AG09309 (cell line): ENCODE data around the gene TSSK2.

Experiments used
- DNase-seq: peaks from one replicate; pipeline ENCODE4 v3.0.0-alpha.2; 2010; ENCODE audit warnings: low read depth
- H3K4me3 ChIP-seq: 2 replicates; pipeline ENCODE4 v1.5.1; 2011; ENCODE audit warnings: mild to moderate bottlenecking, low read depth, low read length, moderate library complexity; ENCODE audit not compliant: control insufficient read depth
- TF ChIP-seq, protein P1 (sequence below): IDR thresholded peaks from 2 replicates; pipeline ENCODE4 v1.5.1; 2011; ENCODE audit warnings: mild to moderate bottlenecking, low read depth, low read length, inconsistent platforms; ENCODE audit not compliant: insufficient read depth, control insufficient read depth; ENCODE audit errors: missing control alignments

The TSSK2 gene

DNA sequence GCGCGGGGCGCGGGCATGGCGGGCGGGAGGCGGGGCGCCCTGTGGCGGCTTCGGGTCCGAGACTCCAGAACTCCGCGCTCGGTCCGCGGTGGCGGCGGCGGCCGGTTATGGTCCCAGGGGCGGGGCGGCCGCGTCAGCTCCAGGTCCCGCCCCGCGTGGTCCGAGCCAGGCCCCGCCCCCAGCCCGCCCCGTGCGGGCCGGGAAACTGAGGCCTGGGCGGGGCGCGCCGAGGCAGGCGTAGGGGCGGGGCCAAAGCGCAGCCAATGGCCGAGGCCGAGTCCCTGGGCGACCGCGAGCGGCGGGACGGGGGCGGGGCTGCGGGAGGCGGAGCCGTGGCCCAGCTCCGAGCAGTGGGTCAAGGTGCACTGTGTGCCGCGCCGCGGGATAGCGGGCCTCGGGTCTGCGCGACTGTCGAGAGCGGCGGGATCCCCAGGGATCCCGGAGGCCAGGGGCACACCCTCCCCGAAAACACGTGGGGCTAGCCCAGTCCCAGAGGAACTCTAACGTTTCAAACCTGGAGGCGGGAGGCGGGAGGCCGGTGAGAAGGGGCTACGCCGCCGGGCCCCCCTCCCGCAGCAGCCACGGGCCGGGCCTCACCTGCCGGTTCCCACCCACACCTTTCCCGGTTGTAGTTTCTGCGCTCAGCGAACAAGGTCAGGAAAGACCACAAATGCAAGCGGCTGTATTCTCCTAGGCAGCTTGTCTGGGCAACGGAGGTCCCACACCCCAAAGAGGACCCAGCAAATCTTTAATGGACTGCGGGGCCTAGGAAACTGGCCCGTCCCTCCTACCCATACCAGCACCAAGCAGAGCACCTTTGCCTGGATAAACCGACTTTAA lies 47.8 kb downstream of the TSSK2 start, which contains the start of gene SLC25A1:
Gene SLC25A1 (minus strand): TSS at position 80 of the 840 bp plus-strand sequence. CDS start 63 bp downstream, at position 17.
- DNase-seq = peak; percentile 32
- peak within 1 kb of the TSS; percentile 63 for H3K4me3 ChIP-seq
- TF ChIP-seq, protein P1, sequence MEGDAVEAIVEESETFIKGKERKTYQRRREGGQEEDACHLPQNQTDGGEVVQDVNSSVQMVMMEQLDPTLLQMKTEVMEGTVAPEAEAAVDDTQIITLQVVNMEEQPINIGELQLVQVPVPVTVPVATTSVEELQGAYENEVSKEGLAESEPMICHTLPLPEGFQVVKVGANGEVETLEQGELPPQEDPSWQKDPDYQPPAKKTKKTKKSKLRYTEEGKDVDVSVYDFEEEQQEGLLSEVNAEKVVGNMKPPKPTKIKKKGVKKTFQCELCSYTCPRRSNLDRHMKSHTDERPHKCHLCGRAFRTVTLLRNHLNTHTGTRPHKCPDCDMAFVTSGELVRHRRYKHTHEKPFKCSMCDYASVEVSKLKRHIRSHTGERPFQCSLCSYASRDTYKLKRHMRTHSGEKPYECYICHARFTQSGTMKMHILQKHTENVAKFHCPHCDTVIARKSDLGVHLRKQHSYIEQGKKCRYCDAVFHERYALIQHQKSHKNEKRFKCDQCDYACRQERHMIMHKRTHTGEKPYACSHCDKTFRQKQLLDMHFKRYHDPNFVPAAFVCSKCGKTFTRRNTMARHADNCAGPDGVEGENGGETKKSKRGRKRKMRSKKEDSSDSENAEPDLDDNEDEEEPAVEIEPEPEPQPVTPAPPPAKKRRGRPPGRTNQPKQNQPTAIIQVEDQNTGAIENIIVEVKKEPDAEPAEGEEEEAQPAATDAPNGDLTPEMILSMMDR = no peak

DNA sequence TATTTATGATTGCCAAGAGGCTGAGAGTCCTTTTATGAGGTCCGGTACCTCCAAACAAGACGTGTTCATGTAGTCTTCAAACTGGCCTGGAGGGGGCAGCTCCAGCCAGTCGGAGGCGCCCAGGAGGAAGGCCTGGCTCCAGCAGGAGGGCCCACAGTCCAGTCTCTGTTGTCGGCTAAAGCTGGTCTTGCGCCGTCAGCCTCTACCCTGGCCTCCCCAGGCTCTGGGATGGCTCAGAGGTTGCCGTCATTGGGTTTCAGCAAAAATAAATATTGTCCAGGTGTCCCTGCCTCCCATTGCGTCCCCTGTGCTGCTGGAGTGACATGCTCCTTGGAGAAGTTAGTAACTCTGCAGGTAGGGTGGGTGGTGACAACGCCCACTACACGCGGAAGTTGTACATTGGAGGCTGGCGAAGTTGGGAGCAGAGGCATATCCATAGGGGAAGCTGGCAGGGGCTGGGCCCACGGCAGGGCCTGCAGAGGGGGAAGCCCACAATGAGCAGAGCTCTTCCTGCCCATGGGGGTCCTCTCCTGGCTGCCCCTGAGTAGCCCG lies 48.5 kb downstream of the TSSK2 start:
- TF ChIP-seq, protein P1 = peak; percentile 74
- DNase-seq = peak; percentile 49
- peak overlapping the region; percentile 51 for H3K4me3 ChIP-seq

DNA sequence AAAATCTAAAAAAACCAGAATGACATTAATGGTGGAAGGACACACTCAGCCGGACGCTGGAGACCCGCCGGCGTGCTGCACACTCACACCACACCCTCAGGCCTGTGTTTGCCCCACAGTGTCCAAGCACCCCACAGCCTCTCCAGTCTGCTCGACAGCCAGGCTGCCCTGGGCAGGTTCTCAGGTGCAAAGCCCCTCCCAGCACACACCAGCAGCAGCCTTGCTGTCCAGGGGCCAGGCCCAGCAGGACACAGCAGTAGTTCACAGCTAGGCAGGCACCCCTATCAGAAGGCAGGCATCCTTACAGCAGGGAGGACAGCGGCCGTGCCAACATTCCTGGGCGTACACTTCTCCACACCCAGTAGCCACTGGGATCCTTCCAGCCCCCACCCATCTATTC lies 49.1 kb downstream of the TSSK2 start:
- TF ChIP-seq, protein P1 = no peak
- no peak for DNase-seq
- no peak overlapping the region for H3K4me3 ChIP-seq

DNA sequence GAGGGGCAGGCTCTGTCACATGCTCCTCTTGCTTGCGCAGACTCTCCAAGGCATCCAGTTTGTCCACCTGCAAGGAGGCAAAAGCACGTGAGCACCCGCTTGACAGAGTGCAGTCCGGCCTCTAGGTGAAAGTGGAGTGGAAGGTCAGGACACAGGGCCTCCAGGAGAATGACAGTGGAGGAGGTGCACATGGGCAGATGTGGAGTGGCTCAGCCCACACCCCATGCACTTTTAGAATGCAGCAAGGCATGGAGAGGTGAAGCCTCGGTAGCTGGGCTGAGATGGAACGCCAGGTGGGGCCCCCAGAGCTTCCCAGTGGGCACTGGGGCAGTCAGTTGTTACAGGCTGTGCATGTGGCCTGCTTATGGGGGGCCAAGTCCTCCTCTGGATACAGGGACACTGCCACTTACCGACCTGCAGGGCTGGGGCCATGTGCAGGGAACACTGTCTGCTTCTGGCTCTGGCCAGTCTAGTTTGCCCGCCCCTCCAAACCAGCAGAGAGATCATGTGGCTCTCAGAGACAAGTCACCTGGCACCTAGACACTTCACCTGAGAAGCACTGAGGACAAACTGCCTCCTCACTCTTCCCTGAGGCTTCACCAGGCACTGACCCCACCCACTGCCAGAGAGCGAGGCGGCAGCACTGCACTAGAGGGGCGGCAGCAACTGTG lies 49.8 kb downstream of the TSSK2 start:
- TF ChIP-seq, protein P1 = no peak
- DNase-seq = no peak
- no peak overlapping the region for H3K4me3 ChIP-seq

- DNase-seq = no peak
- no peak overlapping the region for H3K4me3 ChIP-seq
- TF ChIP-seq, protein P1 = no peak
Observed at GRCh38 chr22:19181786-19182471, 50.8 kb downstream of the TSSK2 start.
